OCI-LY1 (cell line): ENCODE results near the gene ASCC1.

Experiments used
- H2AFZ ChIP-seq: fragments of 200-600 bp; sonication (generic), shearing (Covaris generic); 2 replicates; pipeline ENCODE4 v1.6.0; 2014; ENCODE audit warnings: antibody characterized with exemption, mild to moderate bottlenecking, low read length
- H3F3A ChIP-seq: fragments of 200-600 bp; sonication (generic), shearing (Covaris generic); 2 replicates; pipeline ENCODE4 v1.6.0; 2014; ENCODE audit warnings: mild to moderate bottlenecking, antibody characterized with exemption, low read length, moderate library complexity; ENCODE audit not compliant: insufficient read depth
- H3K27ac ChIP-seq: fragments of 200-600 bp; sonication (generic); 2 replicates; pipeline ENCODE4 v1.5.1; 2014; ENCODE audit warnings: low read length, mixed run types, mild to moderate bottlenecking, low read depth; ENCODE audit not compliant: poor library complexity, severe bottlenecking
- H3K27me3 ChIP-seq: fragments of 200-600 bp; sonication (generic); 2 replicates; pipeline ENCODE4 v1.6.0; 2014; ENCODE audit warnings: antibody characterized with exemption, mild to moderate bottlenecking, low read length, moderate library complexity; ENCODE audit not compliant: insufficient read depth
- H3K36me3 ChIP-seq: fragments of 200-600 bp; sonication (generic); 2 replicates; pipeline ENCODE4 v1.6.1; 2014; ENCODE audit warnings: mild to moderate bottlenecking, antibody characterized with exemption, low read length, moderate library complexity, mixed read lengths; ENCODE audit not compliant: insufficient read depth
- H3K4me1 ChIP-seq: fragments of 200-600 bp; sonication (generic); 2 replicates; pipeline ENCODE4 v1.5.1; 2014; ENCODE audit warnings: mild to moderate bottlenecking, low read length, moderate library complexity; ENCODE audit not compliant: insufficient read depth, severe bottlenecking
- H3K4me2 ChIP-seq: fragments of 200-600 bp; sonication (generic), shearing (Covaris generic); 2 replicates; pipeline ENCODE4 v1.6.1; 2014; ENCODE audit warnings: low read length
- H3K4me3 ChIP-seq: fragments of 200-600 bp; sonication (generic); 2 replicates; pipeline ENCODE4 v1.5.1; 2014; ENCODE audit warnings: low read length, low read depth, mild to moderate bottlenecking, mixed read lengths; ENCODE audit not compliant: poor library complexity, severe bottlenecking
- H3K79me2 ChIP-seq: fragments of 200-600 bp; shearing (Covaris generic); 2 replicates; pipeline ENCODE4 v1.6.1; 2016; ENCODE audit warnings: mixed run types, low read length, mixed read lengths; ENCODE audit not compliant: insufficient read depth
- H3K9ac ChIP-seq: fragments of 200-600 bp; sonication (generic), shearing (Covaris generic); 2 replicates; pipeline ENCODE4 v1.6.1; 2014; ENCODE audit warnings: mild to moderate bottlenecking, low read length, mixed read lengths
- H3K9me2 ChIP-seq: fragments of 200-600 bp; sonication (generic), shearing (Covaris generic); 2 replicates; pipeline ENCODE4 v1.6.1; 2014; ENCODE audit warnings: low read depth, mild to moderate bottlenecking, low read length, mixed read lengths
- H3K9me3 ChIP-seq: fragments of 200-600 bp; shearing (Covaris generic); 2 replicates; pipeline ENCODE4 v1.6.1; 2014; ENCODE audit warnings: low read length, mixed read lengths
- H4K20me1 ChIP-seq: fragments of 200-600 bp; sonication (generic), shearing (Covaris generic); 2 replicates; pipeline ENCODE4 v1.6.0; 2016; ENCODE audit warnings: mild to moderate bottlenecking, low read length; ENCODE audit not compliant: insufficient read depth
- CTCF ChIP-seq: fragments of 200-600 bp; sonication (generic), shearing (Covaris generic); IDR thresholded peaks from 2 replicates; pipeline ENCODE4 v1.5.1; 2017; ENCODE audit warnings: mild to moderate bottlenecking, antibody characterized with exemption, low read length, moderate library complexity, mixed read lengths
- EZH2 ChIP-seq: fragments of 200-600 bp; sonication (generic), shearing (Covaris generic); IDR thresholded peaks from 2 replicates; pipeline ENCODE4 v1.8.0; 2017; ENCODE audit warnings: borderline replicate concordance, mixed run types, mild to moderate bottlenecking, antibody characterized with exemption, low read length, moderate library complexity, mixed read lengths

The ASCC1 gene

GRCh38 chr10:72077275-72077990 lies 138.6 kb downstream of the ASCC1 start:
- H3K79me2 ChIP-seq = no peaks in the 10 kb centered on the region
- H2AFZ ChIP-seq = no peak overlapping the region
- H3F3A ChIP-seq = no peaks in the 10 kb centered on the region
- no peak overlapping the region for H3K4me3 ChIP-seq
- peaks cover 9% of the 10 kb centered on the region for H3K36me3 ChIP-seq
- H3K4me1 ChIP-seq = peaks cover 54% of the 10 kb centered on the region
- H4K20me1 ChIP-seq = no peaks in the 10 kb centered on the region
- no peak overlapping the region for H3K9ac ChIP-seq
- H3K4me2 ChIP-seq = no peak overlapping the region
- no peaks in the 10 kb centered on the region for H3K9me3 ChIP-seq
- no peak overlapping the region for H3K27ac ChIP-seq
- no peaks in the 10 kb centered on the region for H3K9me2 ChIP-seq
- no peaks in the 10 kb centered on the region for H3K27me3 ChIP-seq
- TF ChIP-seq EZH2 = no peak
- no peak for TF ChIP-seq CTCF

DNA sequence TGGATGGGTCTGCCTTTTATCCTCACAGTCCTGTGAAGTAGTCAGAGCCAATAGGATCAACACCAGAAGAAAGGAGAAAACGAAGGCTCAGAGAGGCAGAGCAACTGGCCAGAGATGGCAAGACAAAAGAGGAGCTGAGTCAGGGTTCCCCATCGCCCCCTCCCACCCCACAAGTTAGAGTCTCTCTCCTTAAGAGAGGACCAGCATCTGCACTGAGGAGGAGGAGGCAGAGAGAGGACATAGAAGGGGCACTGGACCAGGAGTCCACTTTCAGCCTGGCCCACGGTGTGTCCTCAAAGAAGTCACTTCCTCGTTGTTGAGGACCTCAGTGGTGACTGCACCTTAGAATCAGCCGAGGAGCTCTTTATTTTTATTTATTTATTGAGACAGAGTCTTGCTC lies 139.3 kb downstream of the ASCC1 start:
- no peaks in the 10 kb centered on the region for H3K27me3 ChIP-seq
- H2AFZ ChIP-seq = no peak overlapping the region
- no peaks in the 10 kb centered on the region for H3K9me3 ChIP-seq
- H3K9ac ChIP-seq = no peak overlapping the region
- H3K27ac ChIP-seq = no peak overlapping the region
- H3K4me1 ChIP-seq = peaks cover 47% of the 10 kb centered on the region
- H3K4me2 ChIP-seq = no peak overlapping the region
- no peak overlapping the region for H3K4me3 ChIP-seq
- H3K9me2 ChIP-seq = no peaks in the 10 kb centered on the region
- H3K79me2 ChIP-seq = no peaks in the 10 kb centered on the region
- no peaks in the 10 kb centered on the region for H3F3A ChIP-seq
- no peaks in the 10 kb centered on the region for H4K20me1 ChIP-seq
- no peak for TF ChIP-seq EZH2
- no peak for TF ChIP-seq CTCF
- peaks cover 16% of the 10 kb centered on the region for H3K36me3 ChIP-seq

DNA sequence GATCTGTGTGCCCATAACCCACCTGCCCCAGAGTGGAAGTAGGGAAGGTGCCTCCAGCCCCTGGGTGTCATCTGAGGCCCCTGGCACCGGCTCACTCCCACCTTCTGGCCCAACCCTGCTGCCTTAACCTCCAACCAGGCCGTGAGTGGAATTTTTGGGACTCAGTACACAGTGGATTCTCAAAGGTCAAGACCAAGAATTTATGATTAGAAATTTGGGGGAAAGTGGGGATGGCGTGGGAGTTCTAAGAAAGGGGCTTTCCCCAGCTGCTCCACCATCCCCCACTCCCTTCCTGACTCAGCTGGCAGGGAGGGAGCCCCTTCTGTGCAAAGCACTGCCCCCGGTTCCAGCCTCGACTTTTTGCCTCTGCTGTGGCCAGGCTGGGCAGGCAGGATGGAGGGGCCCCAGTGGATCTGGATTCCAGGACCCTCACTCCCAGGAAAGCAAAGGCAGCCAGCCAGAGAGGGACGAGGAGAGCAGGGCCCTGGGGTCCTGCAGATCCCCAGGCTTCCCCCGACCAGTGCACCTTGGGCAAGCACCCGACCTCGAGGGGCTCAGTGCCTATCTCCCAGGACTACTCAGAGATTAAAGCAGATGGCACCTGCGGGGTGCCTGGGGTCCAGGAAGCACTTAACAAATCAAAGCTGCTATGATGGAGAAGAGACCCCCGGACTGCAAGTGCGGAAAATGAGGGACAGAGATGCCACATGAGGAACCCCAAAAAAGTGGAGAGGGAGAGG lies 140.5 kb downstream of the ASCC1 start:
- Histone ChIP-seq H3K4me2 (no peak overlapping the region), H3K27me3 (no peaks in the 10 kb centered on the region), H3K9ac (no peak overlapping the region), H4K20me1 (no peaks in the 10 kb centered on the region), H3K9me2 (no peaks in the 10 kb centered on the region), H3K4me1 (peaks cover 35% of the 10 kb centered on the region), H3F3A (no peaks in the 10 kb centered on the region), H3K4me3 (no peak overlapping the region), H3K27ac (no peak overlapping the region), H2AFZ (no peak overlapping the region), H3K79me2 (no peaks in the 10 kb centered on the region), H3K9me3 (no peaks in the 10 kb centered on the region), H3K36me3 (peaks cover 25% of the 10 kb centered on the region)
- TF ChIP-seq EZH2 (no peak), CTCF (no peak)
